Frontal cortex (tissue), 4 donors: Measurements from ENCODE around the gene OR8B4. TPM values are rescaled to one million over a fixed set of nuclear protein-coding genes. Genes with fewer than 3 reads are reported as not detected.
"Not testable (repeated sequence)": the region's sequence is repeated elsewhere in the genome, so short reads cannot be mapped to it uniquely, and the experiment has no call there.

Source experiments
- DNase-seq, 2 donors: peaks; one replicate each; pipeline ENCODE4 v3.0.0; 2012; ENCODE audit warnings: low spot score in 2 of 2
- FAIRE-seq: peaks from 2 replicates; lab custom pipeline; 2012; peaks lifted over from hg19 to GRCh38; lab: Jason Lieb, UNC
- total RNA-seq: library from RNA; depleted of rRNA; stranded (reverse); fragments of >200 nt; gene quantifications from one replicate; pipeline ENCODE4 v1.2.3, GENCODE V29; 2014
- donor health status: control.
- donor health status: control.
- donor health status: control.

Gene OR8B4
- total RNA-seq, 1 donor from 2014 or later, result not detected

GRCh38 chr11:124415356-124415923 is 9.2 kb downstream of the OR8B4 start:
- DNase-seq (no peak), FAIRE-seq (peak; percentile 60)

- FAIRE-seq (no peak), DNase-seq (no peak)
Measured at GRCh38 chr11:124409906-124410305, 14.8 kb downstream of the OR8B4 start.

GRCh38 chr11:124405581-124405980 is 19.1 kb downstream of the OR8B4 start:
- DNase-seq (no peak), FAIRE-seq (no peak)

GRCh38 chr11:124403186-124403585 is 21.5 kb downstream of the OR8B4 start:
- FAIRE-seq, DNase-seq: not testable (repeated sequence)

GRCh38 chr11:124402326-124402922 is 22.2 kb downstream of the OR8B4 start:
- FAIRE-seq (no peak), DNase-seq (peak; percentile 19 to 39)

- no peak for FAIRE-seq
- DNase-seq, result no peak
Measured at GRCh38 chr11:124398924-124399323, 25.7 kb downstream of the OR8B4 start, which contains the start of gene OR8B3. OR8B3 (minus strand) TSS chr11:124399024; CDS start chr11:124397351, 1,673 bp downstream.

- FAIRE-seq, DNase-seq: not testable (repeated sequence)
Measured at GRCh38 chr11:124396847-124397246, 27.8 kb downstream of the OR8B4 start.

- FAIRE-seq, result no peak
- DNase-seq, result no peak
Measured at GRCh38 chr11:124394408-124394807, 30.3 kb downstream of the OR8B4 start.

GRCh38 chr11:124384399-124384798 is 40.3 kb downstream of the OR8B4 start, which contains the start of gene OR8B2:
OR8B2 (minus strand) TSS chr11:124384499; CDS start chr11:124383343, 1,156 bp downstream.
- FAIRE-seq, result no peak

GRCh38 chr11:124382857-124383256 is 41.8 kb downstream of the OR8B4 start:
- not testable (repeated sequence) for FAIRE-seq, DNase-seq

More at GRCh38 chr11:124384399-124384798, 40.3 kb downstream of the OR8B4 start, which contains the start of gene OR8B2:
- no peak for DNase-seq

- no peak for DNase-seq
- no peak for FAIRE-seq
Measured at GRCh38 chr11:124380585-124380984, 44.1 kb downstream of the OR8B4 start.

- DNase-seq (no peak), FAIRE-seq (no peak)
Measured at GRCh38 chr11:124376280-124376679, 48.4 kb downstream of the OR8B4 start.

Other genes with a start within 250 kb of the OR8B4 start
- gene OR10D3, start 241.5 kb downstream of the OR8B4 start, total RNA-seq, result not detected
- gene OR8G1, start 183.8 kb downstream of the OR8B4 start, total RNA-seq, result not detected
- not detected for gene OR8G5, start 168.5 kb downstream of the OR8B4 start, total RNA-seq
- gene OR8D1, start 110.9 kb downstream of the OR8B4 start, total RNA-seq, result not detected
- gene OR8D2, start 104.7 kb downstream of the OR8B4 start, total RNA-seq, result not detected
- gene OR8B2, start 40.4 kb downstream of the OR8B4 start, total RNA-seq, result not detected
- gene OR8B3, start 25.8 kb downstream of the OR8B4 start, total RNA-seq, result not detected
- not detected for gene OR8B8, start 20.8 kb upstream of the OR8B4 start, total RNA-seq
- not detected for gene OR8B12, start 118.8 kb upstream of the OR8B4 start, total RNA-seq
- not detected for gene OR8A1, start 145.1 kb upstream of the OR8B4 start, total RNA-seq
- not detected for gene PANX3, start 186.6 kb upstream of the OR8B4 start, total RNA-seq
- 35.9 TPM for gene TBRG1, start 198.0 kb upstream of the OR8B4 start, total RNA-seq
- 10.2 TPM for gene SIAE, start 248.9 kb upstream of the OR8B4 start, total RNA-seq
- 5.7 TPM for gene SPA17, start 249.0 kb upstream of the OR8B4 start, total RNA-seq